ENCODE data around the gene PSTPIP2. TPM values are rescaled to one million over a fixed set of nuclear protein-coding genes. Genes with fewer than 3 reads are reported as not detected.
A peak's percentile ranks its signal among the peaks of the same experiment; 100 is the strongest.

The PSTPIP2 gene
- total and polyA plus RNA-seq, 9 of the 15 experiments (the other 6 are each of a cell fraction or from before 2014, with no cell fraction given), result 14.0 to 45.7 (median 27.1) TPM

DNA sequence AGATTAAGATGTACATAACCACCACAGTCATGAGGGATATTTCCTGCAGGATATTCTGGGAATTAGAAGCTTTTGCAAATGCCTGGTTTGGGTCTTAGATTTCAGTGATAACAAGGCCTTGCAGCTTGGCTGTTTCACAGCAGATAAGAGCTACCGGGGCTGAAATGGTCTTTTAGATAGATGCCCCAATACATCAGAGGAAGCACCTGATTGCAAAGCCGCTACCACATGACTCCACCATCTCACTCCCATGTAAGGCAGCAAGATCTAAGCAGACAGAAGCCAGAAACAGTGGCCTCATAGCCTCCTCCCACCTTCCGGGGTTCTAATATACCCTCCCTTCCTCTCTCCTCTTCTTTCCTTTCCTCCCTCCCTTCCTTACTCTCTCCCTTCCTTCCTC, 73.8 kb downstream of the PSTPIP2 start (continued):
- no peak for TF ChIP-seq SFPQ (IDR thresholded peaks at IDR 0.05; ENCODE audit: low read depth, low read length)
- peak; percentile 85 for TF ChIP-seq CTBP1 (IDR thresholded peaks at IDR 0.05; ENCODE audit: borderline replicate concordance)
- TF ChIP-seq ZNF444 (CRISPR knock-in tag; IDR thresholded peaks at IDR 0.05), result no peak
- TF ChIP-seq ZNF232 (CRISPR knock-in tag; IDR thresholded peaks at IDR 0.05), result no peak
- TF ChIP-seq CHAMP1 (IDR thresholded peaks at IDR 0.05), result no peak
- TF ChIP-seq CHD4 (IDR thresholded peaks at IDR 0.05; ENCODE audit: insufficient read depth, insufficient replicate concordance, low read depth, low read length, poor library complexity, severe bottlenecking), result no peak
- TF ChIP-seq ZNF76 (CRISPR knock-in tag; IDR thresholded peaks at IDR 0.05; ENCODE audit: borderline replicate concordance), result no peak
- no peak for TF ChIP-seq GABPA (tag; conservative IDR thresholded peaks at IDR 0.05; ENCODE audit: low read depth)
- 0 out of 2 replicates have a peak, but pooled peaks have one; percentile 30 for TF ChIP-seq FOXJ2 (tag; IDR thresholded peaks at IDR 0.05)
- TF ChIP-seq TEAD4 (IDR thresholded peaks at IDR 0.05; ENCODE audit: low read length), result peak; percentile 64; the same call in 1 of the 2 replicates
- TF ChIP-seq TEAD4 (CRISPR knock-in tag; IDR thresholded peaks at IDR 0.05; ENCODE audit: borderline replicate concordance), result no peak
